Measurements from ENCODE around the gene RGS10.
"Not testable (repeated sequence)": the region's sequence is repeated elsewhere in the genome, so short reads cannot be mapped to it uniquely, and the experiment has no call there.

RGS10 gene

GRCh38 chr10:119469325-119469707, 73.2 kb downstream of the RGS10 start:
- H3K4me3 ChIP-seq (ENCODE audit: low read depth, low read length) = no peak overlapping the region
- TF ChIP-seq CTCF (IDR thresholded peaks at IDR 0.05; ENCODE audit: insufficient read depth, low read depth, low read length, missing control alignments) = no peak
- no peak for DNase-seq (ENCODE audit: low read depth)

GRCh38 chr10:119468542-119469324, 73.8 kb downstream of the RGS10 start:
- TF ChIP-seq CTCF (IDR thresholded peaks at IDR 0.05; ENCODE audit: insufficient read depth, low read depth, low read length, missing control alignments) = no peak
- H3K4me3 ChIP-seq (ENCODE audit: low read depth, low read length) = no peak overlapping the region
- DNase-seq (ENCODE audit: low read depth) = no peak

DNA sequence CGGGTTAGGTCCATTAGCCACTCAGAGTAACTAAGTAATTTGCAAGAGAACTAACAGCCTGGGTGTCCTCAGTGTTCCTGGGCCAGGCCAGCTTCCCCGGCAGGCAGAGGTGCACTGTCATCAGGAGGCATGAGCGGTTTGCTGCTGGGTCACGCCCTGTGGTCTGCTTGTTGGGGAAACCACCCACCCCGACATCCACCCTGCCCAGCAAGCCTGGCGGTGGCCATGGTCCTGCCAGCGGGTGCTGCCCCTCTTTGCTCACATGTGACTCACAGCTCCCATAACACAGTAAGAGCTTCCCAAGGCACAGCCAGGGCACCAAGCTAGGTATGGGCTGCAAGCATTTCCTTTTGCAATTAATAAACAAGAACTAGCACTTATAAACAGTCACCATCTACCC, 75.9 kb downstream of the RGS10 start:
- DNase-seq (ENCODE audit: low read depth) = peak; percentile 41
- no peak for TF ChIP-seq CTCF (IDR thresholded peaks at IDR 0.05; ENCODE audit: insufficient read depth, low read depth, low read length, missing control alignments)
- no peak overlapping the region for H3K4me3 ChIP-seq (ENCODE audit: low read depth, low read length)

DNA sequence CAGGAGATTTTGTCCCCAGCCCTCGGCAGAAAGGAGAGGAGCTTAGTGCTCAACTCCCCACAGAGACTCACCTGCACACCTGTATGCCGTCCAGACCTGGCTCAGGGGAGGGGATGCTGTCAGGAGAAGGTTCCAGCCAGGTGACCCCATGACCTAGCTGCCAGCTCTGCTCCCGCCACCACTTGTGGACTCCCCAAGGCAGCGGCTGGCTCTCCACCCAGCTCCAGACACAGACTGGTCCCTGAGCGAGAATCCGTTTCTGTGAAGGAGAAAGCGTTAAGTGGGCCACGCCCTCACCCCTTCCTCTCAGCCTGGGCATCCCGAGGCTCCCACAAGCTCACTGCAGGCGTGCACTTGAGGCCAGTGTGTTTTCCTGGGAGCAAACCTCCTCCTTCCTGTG, 76.4 kb downstream of the RGS10 start:
- DNase-seq (ENCODE audit: low read depth) = no peak
- H3K4me3 ChIP-seq (ENCODE audit: low read depth, low read length) = no peak overlapping the region
- TF ChIP-seq CTCF (IDR thresholded peaks at IDR 0.05; ENCODE audit: insufficient read depth, low read depth, low read length, missing control alignments) = no peak

DNA sequence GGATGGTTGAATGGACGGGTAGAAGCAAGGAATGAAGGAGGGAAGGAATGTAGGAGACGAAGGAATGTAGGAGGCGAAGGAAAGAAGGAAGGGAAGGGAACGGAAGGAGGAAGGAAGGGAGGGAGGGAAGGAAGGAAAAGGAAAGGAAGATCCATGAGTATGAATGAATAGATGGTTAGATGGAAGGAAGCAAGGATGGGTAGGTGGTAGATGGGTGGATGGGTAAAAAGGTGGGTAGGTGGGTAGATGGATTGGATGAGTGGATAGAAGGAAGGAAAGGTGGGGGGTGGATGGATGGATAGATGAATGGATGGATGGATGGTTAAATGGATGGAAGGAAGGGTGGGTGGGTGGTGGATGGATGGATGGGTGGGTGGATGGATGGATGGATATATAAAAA, 77.4 kb downstream of the RGS10 start:
- DNase-seq (ENCODE audit: low read depth) = no peak
- TF ChIP-seq CTCF (IDR thresholded peaks at IDR 0.05; ENCODE audit: insufficient read depth, low read depth, low read length, missing control alignments) = no peak
- no peak overlapping the region for H3K4me3 ChIP-seq (ENCODE audit: low read depth, low read length)

DNA sequence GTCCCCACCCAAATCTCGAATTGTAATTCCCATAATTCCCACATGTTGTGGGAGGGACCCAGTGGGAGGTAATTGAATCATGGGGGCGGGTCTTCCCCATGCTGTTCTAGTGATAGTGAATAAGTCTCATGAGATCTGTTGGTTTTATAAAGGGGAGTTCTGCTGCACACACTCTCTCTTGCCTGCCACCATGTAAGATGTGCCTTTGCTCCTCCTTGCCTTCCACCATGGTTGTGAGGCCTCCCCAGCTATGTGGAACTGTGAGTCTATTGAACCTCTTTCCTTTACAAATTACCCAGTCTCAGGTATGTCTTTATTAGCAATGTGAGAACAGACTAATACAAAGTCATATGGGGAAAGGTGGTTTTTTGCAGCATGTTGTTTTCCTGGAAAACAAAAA, 79.3 kb downstream of the RGS10 start:
- DNase-seq (ENCODE audit: low read depth) = not testable (repeated sequence)

DNA sequence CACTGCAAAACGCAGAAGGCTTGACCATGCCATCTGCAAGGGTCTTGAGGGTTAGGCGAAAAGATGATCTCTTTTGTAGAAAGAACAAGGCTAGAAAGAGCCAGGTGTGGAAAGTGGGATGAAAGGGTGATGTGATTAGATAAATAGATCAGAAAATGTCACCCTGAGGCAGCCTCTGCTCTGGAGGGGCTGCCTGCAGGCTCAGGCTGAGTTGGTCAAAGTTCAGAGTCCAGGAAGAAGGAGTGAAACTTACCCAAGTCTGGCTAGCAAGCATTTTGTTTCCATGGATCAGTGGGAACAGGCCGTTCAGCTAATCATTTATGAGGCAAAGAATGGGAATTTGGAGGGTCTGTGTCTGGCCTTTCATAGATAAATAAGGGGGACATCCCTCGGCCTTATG, 79.7 kb downstream of the RGS10 start:
- TF ChIP-seq CTCF (IDR thresholded peaks at IDR 0.05; ENCODE audit: insufficient read depth, low read depth, low read length, missing control alignments) = no peak
- DNase-seq (ENCODE audit: low read depth) = no peak
- no peak overlapping the region for H3K4me3 ChIP-seq (ENCODE audit: low read depth, low read length)

More for the DNA sequence above, 79.3 kb downstream of the RGS10 start:
- not testable (repeated sequence) for H3K4me3 ChIP-seq (ENCODE audit: low read depth, low read length)

Data from GM12865 (cell line).